ENCODE data around the gene WFS1.

WFS1 gene

GRCh38 chr4:6352031-6352692 is 82.5 kb downstream of the WFS1 start:
- H3K36me3 ChIP-seq (ENCODE audit: low read depth), result no peaks in the 10 kb centered on the region
- no peak overlapping the region for H3K4me3 ChIP-seq (ENCODE audit: severe bottlenecking)
- no peak overlapping the region for H3K27ac ChIP-seq (ENCODE audit: poor library complexity, severe bottlenecking)

More at GRCh38 chr4:6352031-6352692, 82.5 kb downstream of the WFS1 start:
- H3K27me3 ChIP-seq (ENCODE audit: insufficient read depth, poor library complexity, severe bottlenecking), result no peaks in the 10 kb centered on the region
- no peak for DNase-seq (ENCODE audit: low spot score)
- ATAC-seq (ENCODE audit: low read depth), result no peak
- no peak for TF ChIP-seq CTCF (IDR thresholded peaks at IDR 0.05; ENCODE audit: poor library complexity, severe bottlenecking)
- no peaks in the 10 kb centered on the region for H3K4me1 ChIP-seq (ENCODE audit: insufficient read depth, poor library complexity, severe bottlenecking)
- H3K9me3 ChIP-seq (ENCODE audit: severe bottlenecking), result no peaks in the 10 kb centered on the region

Data from RWPE2 (cell line).